DOHH2 (cell line): ENCODE results near the gene IRS1.

Source experiments
- CTCF ChIP-seq: fragments of 200-600 bp; sonication (generic); IDR thresholded peaks from one replicate; pipeline ENCODE4 v1.5.1; 2014; ENCODE audit warnings: antibody characterized with exemption, mild to moderate bottlenecking, low read depth, low read length; ENCODE audit not compliant: poor library complexity, severe bottlenecking
- EZH2phosphoT487 ChIP-seq: fragments of 200-600 bp; sonication (generic); IDR thresholded peaks from 2 replicates; pipeline ENCODE4 v1.6.1; 2017; ENCODE audit warnings: borderline replicate concordance, mild to moderate bottlenecking, antibody characterized with exemption, low read length, moderate library complexity, mixed read lengths

- TF ChIP-seq CTCF (no peak), EZH2phosphoT487 (no peak)
These were observed 37.7 kb upstream of the IRS1 start for GRCh38 chr2:226837334-226837733.
